Endothelial cell of hepatic sinusoid (primary cell): Measurements from ENCODE around the gene CCDC116.
"Not testable (repeated sequence)": the region's sequence is repeated elsewhere in the genome, so short reads cannot be mapped to it uniquely, and the experiment has no call there.

Experiments
- in situ Hi-C: cut with HindIII; loops from 2 replicates; pipeline ENCODE4 v1.10.0; 2017; ENCODE audit warnings: low sequenced_read_pairs

Gene CCDC116

GRCh38 chr22:21632237-21632895 lies at the start of gene CCDC116:
TSS of gene CCDC116 (plus strand) at chr22:21632760. CDS start at chr22:21633182, 422 bp downstream.
- in situ Hi-C loops = no loop called here

GRCh38 chr22:21582801-21583740 lies 49.5 kb upstream of the CCDC116 start:
- in situ Hi-C loops = no loop called here

DNA sequence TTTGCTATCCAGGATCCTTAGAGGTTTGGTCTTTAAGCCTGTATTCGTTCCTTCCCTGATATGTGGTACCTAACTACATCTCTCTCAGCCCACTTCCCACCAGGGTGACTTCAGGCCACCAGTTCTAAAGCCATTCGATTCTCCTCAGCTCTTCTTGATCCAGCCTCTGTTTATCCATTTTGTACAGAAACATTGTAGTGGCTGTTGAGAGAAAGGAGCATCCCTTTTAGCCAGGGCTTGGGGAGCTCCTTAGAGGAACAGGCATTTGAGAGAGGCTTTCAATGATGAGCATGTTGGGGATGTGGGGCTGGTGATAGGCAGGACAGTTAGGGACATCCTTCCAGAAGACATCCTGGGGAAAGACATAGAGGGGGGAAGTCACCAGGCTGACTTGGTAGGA lies 47.2 kb upstream of the CCDC116 start:
- in situ Hi-C loops = no loop called here

DNA sequence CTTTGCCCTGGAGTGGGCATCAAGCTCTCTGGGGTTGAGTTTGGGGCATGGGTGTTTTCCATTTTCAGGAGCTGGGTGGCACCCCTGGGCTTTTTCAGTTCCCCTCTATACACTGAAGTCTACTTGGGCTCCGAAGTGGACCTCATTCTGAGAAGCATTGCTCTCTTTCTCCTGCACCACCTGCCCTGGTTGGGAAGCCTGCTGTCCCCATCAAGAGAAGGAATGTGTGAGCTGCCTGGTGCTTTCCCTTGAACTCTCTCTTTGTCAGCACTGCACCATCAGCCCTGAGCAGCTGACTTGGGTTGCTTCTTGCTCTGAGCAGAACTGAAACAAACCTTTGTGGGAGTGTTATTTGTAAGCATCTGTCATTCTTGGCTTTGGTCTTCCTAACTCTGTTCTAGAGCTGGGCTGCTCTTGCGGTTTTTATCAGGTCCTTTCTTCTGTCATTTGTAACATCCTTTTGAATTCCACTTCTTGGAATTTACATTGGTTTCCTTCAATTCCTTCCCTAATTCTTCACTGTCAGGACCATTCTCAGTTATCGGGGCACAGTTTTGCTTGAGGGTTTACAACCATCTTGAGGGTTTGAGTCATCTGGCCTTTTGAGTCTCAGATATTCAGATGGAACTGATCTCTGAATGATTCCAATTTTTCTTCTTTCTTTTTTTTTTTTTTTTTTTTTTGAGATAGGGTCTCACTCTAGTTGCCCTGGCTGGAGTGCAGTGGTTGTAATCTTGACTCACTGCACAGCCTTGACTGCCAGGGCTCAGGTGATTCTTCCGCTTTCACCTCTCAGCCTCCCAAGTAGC lies 44.6 kb upstream of the CCDC116 start:
- in situ Hi-C loops = no loop called here

DNA sequence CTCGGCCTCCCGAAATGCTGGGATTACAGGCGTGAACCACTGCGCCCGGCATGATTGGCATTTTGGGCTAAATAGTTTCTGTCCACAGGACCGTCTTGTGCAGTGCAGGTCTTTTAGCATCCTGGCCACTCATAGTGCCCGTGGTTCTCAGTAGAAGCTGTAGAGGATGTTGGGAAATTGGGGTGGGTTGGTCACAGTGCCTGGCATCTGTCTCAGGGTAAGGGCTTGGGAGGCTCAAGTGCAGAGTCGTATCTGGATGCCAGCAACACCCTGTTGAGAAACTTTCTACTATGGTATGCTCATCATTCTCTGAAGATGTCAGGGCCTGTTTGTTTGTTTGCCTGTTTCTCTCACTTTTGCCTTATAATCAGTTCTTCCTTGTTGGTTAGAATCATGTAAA lies 43.2 kb upstream of the CCDC116 start:
- in situ Hi-C loops = no loop called here

- in situ Hi-C loops = no loop called here
Measured at GRCh38 chr22:21590809-21591641, 41.5 kb upstream of the CCDC116 start.

GRCh38 chr22:21591695-21592094 lies 40.9 kb upstream of the CCDC116 start:
- in situ Hi-C loops = no loop called here

DNA sequence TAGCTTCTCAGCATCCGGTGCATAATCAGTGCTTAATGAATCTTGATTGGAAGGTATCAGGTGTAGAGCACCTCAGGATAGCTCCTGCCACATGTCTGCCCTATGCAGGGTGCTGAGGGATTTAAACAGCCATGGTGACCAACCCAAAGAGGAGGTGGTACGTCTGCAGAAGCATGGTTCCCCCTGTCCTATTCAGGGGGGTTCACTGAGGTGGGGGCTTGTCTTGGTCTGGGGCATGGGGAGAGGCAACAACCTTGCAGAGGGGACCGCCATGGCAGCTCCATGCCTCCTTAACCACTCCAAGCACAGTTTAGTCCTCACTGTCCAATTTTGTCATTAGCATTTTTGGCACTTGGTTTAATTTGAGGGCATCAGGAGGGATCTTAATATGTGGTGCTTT lies 40.1 kb upstream of the CCDC116 start:
- in situ Hi-C loops = no loop called here

DNA sequence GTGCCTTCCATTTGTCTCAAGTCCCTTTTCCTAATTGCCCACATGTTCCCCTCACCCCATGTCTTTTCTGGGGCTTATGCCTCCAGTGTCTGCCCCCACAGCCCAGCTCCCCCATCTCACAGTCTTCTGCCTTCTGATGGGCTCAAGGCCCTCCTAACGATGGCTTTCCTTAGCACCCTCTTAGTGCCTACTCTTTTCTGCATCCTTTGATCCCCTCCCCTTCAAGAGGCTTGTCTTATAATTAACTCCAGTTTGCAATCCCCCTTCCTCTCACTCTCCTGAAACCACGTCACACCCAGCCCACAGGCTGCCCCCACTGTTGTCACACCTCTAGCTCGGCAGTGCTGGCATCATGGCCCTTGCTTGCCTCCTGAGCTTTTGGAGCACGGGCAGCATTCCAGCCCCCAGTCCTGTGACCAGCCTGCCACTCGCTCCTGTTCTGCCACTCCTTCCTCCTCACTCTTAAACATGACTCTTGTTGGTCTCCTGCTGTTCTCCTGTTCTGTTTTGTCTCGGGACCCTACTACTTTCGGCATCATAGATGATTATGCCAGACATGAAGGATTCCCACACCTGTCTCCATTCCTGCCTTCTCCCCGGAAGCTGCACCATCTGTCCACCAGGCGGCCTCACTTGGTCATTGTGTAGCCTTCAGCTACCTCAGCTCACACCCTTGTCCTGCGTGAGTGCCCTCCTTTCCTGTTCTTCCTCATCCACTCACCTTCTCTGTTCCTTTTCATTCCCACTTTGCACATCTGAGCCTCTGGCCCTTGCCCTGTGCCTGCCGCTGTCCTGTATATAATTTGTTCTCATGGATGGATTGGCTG lies 38.9 kb upstream of the CCDC116 start:
- in situ Hi-C loops = no loop called here

GRCh38 chr22:21594865-21595452 lies 37.6 kb upstream of the CCDC116 start:
- in situ Hi-C loops = no loop called here

DNA sequence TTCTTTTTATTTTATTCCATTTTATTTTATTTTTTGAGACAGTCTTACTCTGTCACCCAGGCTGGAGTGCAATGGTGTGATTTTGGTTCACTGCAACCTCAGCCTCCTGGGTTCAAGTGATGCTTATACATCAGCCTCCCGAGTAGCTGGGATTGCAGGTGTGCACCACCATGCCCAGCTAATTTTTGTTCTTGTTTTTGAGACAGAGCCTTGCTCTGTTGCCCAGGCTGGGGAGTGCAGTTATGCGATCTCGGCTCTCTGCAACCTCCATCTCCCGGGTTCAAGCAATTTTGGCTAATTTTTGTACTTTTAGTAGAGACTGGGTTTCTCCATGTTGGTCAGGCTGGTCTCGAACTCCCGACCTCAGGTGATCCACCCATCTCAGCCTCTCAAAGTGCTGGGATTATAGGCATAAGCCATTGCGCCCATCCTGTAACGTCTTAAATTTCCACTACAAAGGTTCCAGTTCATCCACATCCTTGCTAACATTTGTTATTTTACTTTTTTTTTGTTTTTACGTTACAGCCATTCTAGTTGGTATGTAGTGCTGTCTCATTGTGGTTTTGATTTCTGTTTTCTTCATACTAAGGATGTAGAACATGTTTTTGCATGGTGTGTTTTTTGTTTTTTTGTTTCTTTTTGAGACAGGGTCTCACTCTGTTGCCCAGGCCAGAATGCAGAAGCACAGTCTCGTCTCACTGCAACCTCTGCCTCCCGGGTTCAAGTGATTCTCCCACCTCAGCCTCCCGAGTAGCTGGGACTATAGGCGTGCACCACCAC lies 36.0 kb upstream of the CCDC116 start:
- in situ Hi-C loops = not testable (repeated sequence)

DNA sequence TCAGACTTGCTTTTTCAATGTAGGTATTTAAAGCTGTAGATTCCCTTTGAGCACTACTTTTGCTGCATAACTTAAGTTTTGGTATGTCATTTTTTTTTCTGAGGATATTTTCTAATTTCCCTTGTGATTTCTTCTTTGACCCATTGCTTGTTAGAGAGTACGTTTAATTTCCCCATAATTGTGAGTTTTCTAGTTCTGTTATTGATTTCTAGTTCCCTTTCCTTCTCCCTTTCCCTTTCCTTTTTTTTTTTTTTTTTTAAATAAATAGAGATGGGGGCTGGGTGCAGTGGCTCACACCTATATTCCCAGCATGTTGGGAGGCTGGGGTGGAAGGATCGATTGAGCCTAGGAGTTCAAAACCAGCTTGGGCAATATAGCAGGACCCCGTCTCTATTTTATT lies 34.3 kb upstream of the CCDC116 start:
- in situ Hi-C loops = no loop called here

- in situ Hi-C loops = no loop called here
Measured at GRCh38 chr22:21599053-21599893, 33.3 kb upstream of the CCDC116 start.

GRCh38 chr22:21602579-21602978 lies 30.0 kb upstream of the CCDC116 start:
- in situ Hi-C loops = no loop called here

GRCh38 chr22:21603973-21604372 lies 28.6 kb upstream of the CCDC116 start:
- in situ Hi-C loops = no loop called here

- in situ Hi-C loops = no loop called here
Measured at GRCh38 chr22:21605887-21606564, 26.5 kb upstream of the CCDC116 start.

DNA sequence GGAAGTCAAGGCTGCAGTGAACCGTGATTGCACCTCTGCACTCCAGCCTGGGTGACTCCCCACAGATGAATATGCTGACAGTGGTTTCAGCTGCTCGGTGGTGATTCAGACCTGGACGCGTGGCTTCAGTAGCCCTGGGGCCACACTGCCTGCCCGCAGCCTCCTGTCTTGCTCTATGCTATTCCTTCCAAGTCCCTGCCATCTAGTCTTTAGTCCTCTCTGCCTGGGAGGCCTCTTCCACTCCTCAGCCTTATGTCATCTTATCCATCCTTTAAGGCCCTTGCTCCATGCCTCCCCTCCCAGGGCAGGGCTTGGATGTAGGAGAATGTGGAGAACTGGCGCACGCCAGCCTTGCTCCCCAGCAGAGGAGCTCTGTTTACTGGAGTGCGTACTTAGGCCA lies 25.8 kb upstream of the CCDC116 start:
- in situ Hi-C loops = no loop called here
